Measurements from ENCODE around the gene AGAP1. TPM values are rescaled to one million over a fixed set of nuclear protein-coding genes. Genes with fewer than 3 reads are reported as not detected.

AGAP1 gene
- total RNA-seq, 1 donor from 2014 or later = 21.1 TPM

DNA sequence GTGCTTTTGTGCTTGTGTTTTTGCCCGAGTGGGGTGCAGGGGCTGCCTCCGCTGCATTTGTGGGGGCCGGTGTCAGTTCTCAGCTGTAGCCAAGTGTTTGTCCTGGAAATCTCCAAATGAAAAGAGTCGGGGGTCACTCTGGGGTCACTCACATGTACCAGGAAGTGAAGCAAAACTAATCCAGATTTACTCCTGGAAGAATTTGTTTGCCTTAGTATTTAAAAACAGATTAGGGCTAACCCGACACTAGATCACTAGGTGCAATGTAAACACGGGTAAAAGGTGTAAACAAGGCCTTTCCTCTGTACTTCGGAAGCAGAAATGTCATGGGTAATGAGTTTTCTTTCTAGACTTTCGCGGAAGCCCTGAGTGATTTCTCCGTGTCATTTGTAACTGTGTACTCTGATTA is 624.0 kb downstream of the AGAP1 start:
- H3K4me1 ChIP-seq = no peaks in the 10 kb centered on the region
- no peak for TF ChIP-seq POLR2A (IDR thresholded peaks at IDR 0.05)
- TF ChIP-seq, protein P1, sequence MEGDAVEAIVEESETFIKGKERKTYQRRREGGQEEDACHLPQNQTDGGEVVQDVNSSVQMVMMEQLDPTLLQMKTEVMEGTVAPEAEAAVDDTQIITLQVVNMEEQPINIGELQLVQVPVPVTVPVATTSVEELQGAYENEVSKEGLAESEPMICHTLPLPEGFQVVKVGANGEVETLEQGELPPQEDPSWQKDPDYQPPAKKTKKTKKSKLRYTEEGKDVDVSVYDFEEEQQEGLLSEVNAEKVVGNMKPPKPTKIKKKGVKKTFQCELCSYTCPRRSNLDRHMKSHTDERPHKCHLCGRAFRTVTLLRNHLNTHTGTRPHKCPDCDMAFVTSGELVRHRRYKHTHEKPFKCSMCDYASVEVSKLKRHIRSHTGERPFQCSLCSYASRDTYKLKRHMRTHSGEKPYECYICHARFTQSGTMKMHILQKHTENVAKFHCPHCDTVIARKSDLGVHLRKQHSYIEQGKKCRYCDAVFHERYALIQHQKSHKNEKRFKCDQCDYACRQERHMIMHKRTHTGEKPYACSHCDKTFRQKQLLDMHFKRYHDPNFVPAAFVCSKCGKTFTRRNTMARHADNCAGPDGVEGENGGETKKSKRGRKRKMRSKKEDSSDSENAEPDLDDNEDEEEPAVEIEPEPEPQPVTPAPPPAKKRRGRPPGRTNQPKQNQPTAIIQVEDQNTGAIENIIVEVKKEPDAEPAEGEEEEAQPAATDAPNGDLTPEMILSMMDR (IDR thresholded peaks at IDR 0.05) = no peak
- no peak for TF ChIP-seq POLR2AphosphoS5 (IDR thresholded peaks at IDR 0.05; ENCODE audit: insufficient read depth in 1 of 2, low read depth in 1 of 2)
- no peaks in the 10 kb centered on the region for H3K36me3 ChIP-seq
- intact Hi-C loops (cut with DNase I) = no loop called here
- no peak for DNase-seq (ENCODE audit: extremely low spot score in 2 of 2)
- no peak overlapping the region for H3K27ac ChIP-seq
- H3K27me3 ChIP-seq = no peaks in the 10 kb centered on the region
- H3K9me3 ChIP-seq = no peaks in the 10 kb centered on the region
- H3K4me3 ChIP-seq = no peak overlapping the region

DNA sequence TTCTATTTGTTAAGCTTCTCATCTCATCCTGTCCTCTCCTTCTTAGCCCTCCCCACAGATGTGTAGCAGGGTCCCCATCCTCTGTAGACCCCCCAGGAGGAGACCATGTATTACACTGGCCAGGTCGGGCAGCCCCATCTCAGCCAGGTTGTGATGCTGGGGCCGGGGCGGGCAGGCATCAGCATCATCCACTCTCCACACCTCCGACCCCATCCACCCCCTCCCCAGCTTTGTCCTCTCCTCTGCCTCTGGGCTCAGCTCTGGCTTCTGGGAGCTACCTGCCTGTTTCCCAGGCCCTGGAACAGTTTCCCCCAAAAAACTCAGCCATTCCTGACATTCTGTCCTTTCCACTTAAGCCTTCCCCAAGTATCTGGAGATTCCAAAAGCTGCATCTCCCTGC is 625.2 kb downstream of the AGAP1 start:
- H3K4me3 ChIP-seq = no peak overlapping the region
- no peak overlapping the region for H3K27ac ChIP-seq
- H3K27me3 ChIP-seq = no peaks in the 10 kb centered on the region
- TF ChIP-seq, protein P1 (IDR thresholded peaks at IDR 0.05) = no peak
- TF ChIP-seq POLR2A (IDR thresholded peaks at IDR 0.05) = no peak
- TF ChIP-seq POLR2AphosphoS5 (IDR thresholded peaks at IDR 0.05; ENCODE audit: insufficient read depth in 1 of 2, low read depth in 1 of 2) = no peak
- intact Hi-C loops (cut with DNase I) = no loop called here
- DNase-seq (ENCODE audit: extremely low spot score in 2 of 2) = no peak
- H3K36me3 ChIP-seq = peaks cover 0 to 4% of the 10 kb centered on the region in 2 donors
- no peaks in the 10 kb centered on the region for H3K4me1 ChIP-seq
- no peaks in the 10 kb centered on the region for H3K9me3 ChIP-seq

DNA sequence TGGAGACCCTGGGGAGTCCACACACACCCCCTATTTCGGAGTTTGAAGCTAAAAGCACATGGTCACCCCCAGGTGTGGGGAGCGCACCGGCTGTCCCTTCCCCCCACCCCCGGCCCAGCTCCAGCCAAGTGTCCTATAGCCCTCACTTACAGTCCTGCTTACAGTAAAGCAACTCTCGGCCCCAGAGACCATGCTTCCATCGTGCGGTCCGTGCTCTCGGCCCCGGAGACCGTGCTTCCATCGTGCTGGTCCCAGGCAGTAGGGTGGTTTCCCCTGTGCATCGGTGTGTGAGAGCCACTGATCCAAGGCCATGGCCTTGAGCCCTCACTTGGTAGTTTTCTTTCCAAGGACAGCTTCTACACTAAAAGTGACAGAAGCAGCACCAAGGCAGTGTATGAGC is 625.6 kb downstream of the AGAP1 start:
- Histone ChIP-seq H3K27me3 (no peaks in the 10 kb centered on the region), H3K36me3 (peaks cover 0 to 8% of the 10 kb centered on the region in 2 donors), H3K4me1 (no peaks in the 10 kb centered on the region), H3K9me3 (no peaks in the 10 kb centered on the region), H3K27ac (no peak overlapping the region), H3K4me3 (no peak overlapping the region)
- TF ChIP-seq, protein P1 (IDR thresholded peaks at IDR 0.05) = no peak
- no peak for TF ChIP-seq POLR2AphosphoS5 (IDR thresholded peaks at IDR 0.05; ENCODE audit: insufficient read depth in 1 of 2, low read depth in 1 of 2)
- no peak for TF ChIP-seq POLR2A (IDR thresholded peaks at IDR 0.05)
- intact Hi-C loops (cut with DNase I) = no loop called here
- DNase-seq (ENCODE audit: extremely low spot score in 2 of 2) = no peak

GRCh38 chr2:236120141-236120601 is 626.3 kb downstream of the AGAP1 start:
- no peak for DNase-seq (ENCODE audit: extremely low spot score in 2 of 2)

GRCh38 chr2:236120829-236121228 is 627.0 kb downstream of the AGAP1 start:
- Histone ChIP-seq H3K27ac (no peak overlapping the region), H3K4me1 (no peaks in the 10 kb centered on the region), H3K27me3 (no peaks in the 10 kb centered on the region), H3K9me3 (no peaks in the 10 kb centered on the region), H3K4me3 (no peak overlapping the region), H3K36me3 (peaks cover 0 to 12% of the 10 kb centered on the region in 2 donors)
- DNase-seq (ENCODE audit: extremely low spot score in 2 of 2) = no peak
- TF ChIP-seq POLR2AphosphoS5 (IDR thresholded peaks at IDR 0.05; ENCODE audit: insufficient read depth in 1 of 2, low read depth in 1 of 2) (no peak), POLR2A (IDR thresholded peaks at IDR 0.05) (no peak)
- TF ChIP-seq, protein P1 (IDR thresholded peaks at IDR 0.05) = no peak
- intact Hi-C loops (cut with DNase I) = no loop called here

More at GRCh38 chr2:236120141-236120601, 626.3 kb downstream of the AGAP1 start:
- H3K4me1 ChIP-seq = no peaks in the 10 kb centered on the region
- H3K27me3 ChIP-seq = no peaks in the 10 kb centered on the region
- H3K27ac ChIP-seq = no peak overlapping the region
- H3K9me3 ChIP-seq = no peaks in the 10 kb centered on the region
- H3K4me3 ChIP-seq = no peak overlapping the region
- intact Hi-C loops (cut with DNase I) = no loop called here
- peaks cover 0 to 12% of the 10 kb centered on the region in 2 donors for H3K36me3 ChIP-seq
- TF ChIP-seq, protein P1 (IDR thresholded peaks at IDR 0.05) = no peak
- TF ChIP-seq POLR2AphosphoS5 (IDR thresholded peaks at IDR 0.05; ENCODE audit: insufficient read depth in 1 of 2, low read depth in 1 of 2) (no peak), POLR2A (IDR thresholded peaks at IDR 0.05) (no peak)

All from vagina (tissue), 2 donors.